Fibroblast of the aortic adventitia (primary cell): Measurements from ENCODE around the gene FREM1. TPM values are rescaled to one million over a fixed set of nuclear protein-coding genes. Genes with fewer than 3 reads are reported as not detected.

Source experiments
- DNase-seq: peaks from one replicate; pipeline ENCODE4 v3.0.0-alpha.2; 2010; ENCODE audit warnings: low read depth
- H3K4me3 ChIP-seq: 2 replicates; pipeline ENCODE4 v1.5.1; 2011; ENCODE audit warnings: low read depth, mild to moderate bottlenecking, control low read depth, low read length, moderate library complexity
- CTCF ChIP-seq: IDR thresholded peaks from 2 replicates; pipeline ENCODE4 v1.5.1; 2011; ENCODE audit warnings: mild to moderate bottlenecking, low read length, control low read depth, inconsistent platforms; ENCODE audit not compliant: insufficient read depth
- total RNA-seq: library from RNA; depleted of rRNA; stranded (reverse); fragments of >200 nt; gene quantifications from 2 replicates; pipeline ENCODE4 v1.2.3, GENCODE V29; 2012; ENCODE audit warnings: low replicate concordance

FREM1 gene
- total RNA-seq, 1 donor: 0.45 TPM

GRCh38 chr9:14889451-14889850 lies 20.8 kb downstream of the FREM1 start:
- no peak for DNase-seq
- no peak for TF ChIP-seq CTCF
- no peak overlapping the region for H3K4me3 ChIP-seq

- H3K4me3 ChIP-seq: no peak overlapping the region
- DNase-seq: no peak
- TF ChIP-seq CTCF: no peak
Measured at GRCh38 chr9:14888875-14889274, 21.4 kb downstream of the FREM1 start.

GRCh38 chr9:14888272-14888671 lies 22.0 kb downstream of the FREM1 start:
- no peak overlapping the region for H3K4me3 ChIP-seq
- TF ChIP-seq CTCF: no peak
- DNase-seq: no peak

- DNase-seq: no peak
- TF ChIP-seq CTCF: no peak
- H3K4me3 ChIP-seq: no peak overlapping the region
Measured at GRCh38 chr9:14887149-14887548, 23.1 kb downstream of the FREM1 start.

GRCh38 chr9:14883310-14883944 lies 26.8 kb downstream of the FREM1 start:
- no peak for DNase-seq

GRCh38 chr9:14882090-14882489 lies 28.1 kb downstream of the FREM1 start:
- DNase-seq: no peak
- no peak for TF ChIP-seq CTCF
- no peak overlapping the region for H3K4me3 ChIP-seq

More at GRCh38 chr9:14883310-14883944, 26.8 kb downstream of the FREM1 start:
- H3K4me3 ChIP-seq: no peak overlapping the region
- no peak for TF ChIP-seq CTCF

- no peak overlapping the region for H3K4me3 ChIP-seq
- DNase-seq: no peak
- TF ChIP-seq CTCF: no peak
Measured at GRCh38 chr9:14881006-14881405, 29.2 kb downstream of the FREM1 start.
